Measurements from ENCODE around the gene TDRD3.

The TDRD3 gene

DNA sequence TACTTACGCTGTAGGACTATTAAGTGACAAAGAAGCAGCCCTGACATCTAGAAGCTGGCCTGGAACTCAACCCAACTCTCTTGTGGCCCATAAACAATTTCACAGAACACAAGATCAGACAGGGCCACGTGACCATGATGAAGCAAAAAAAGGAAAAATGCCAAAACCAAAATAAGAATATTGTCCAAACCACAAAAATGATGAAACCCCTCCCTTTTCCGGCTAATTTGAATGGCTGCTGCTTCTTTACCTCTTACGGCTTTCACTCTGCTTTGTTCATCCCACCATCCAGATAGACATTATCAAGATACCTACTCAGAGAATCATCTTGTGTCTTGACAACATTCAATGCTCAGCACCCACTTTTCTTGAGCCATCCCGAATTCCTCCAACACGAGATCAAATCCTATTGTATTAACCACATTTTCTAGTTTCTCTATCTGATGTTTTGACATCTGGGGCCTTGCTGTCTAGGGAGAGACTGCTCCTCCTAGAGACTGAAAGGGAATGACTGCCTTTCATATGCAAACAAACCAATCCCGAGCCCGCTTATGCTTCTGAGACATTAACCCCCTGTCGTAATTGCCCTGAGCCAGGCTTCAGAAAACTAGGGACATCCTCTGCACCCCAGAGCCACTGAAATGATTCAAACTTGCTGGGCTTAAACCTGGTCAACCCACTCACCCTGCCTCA is 186.3 kb downstream of the TDRD3 start:
- DNase-seq, result no peak

GRCh38 chr13:60583911-60584753 is 187.1 kb downstream of the TDRD3 start:
- DNase-seq, result no peak

DNA sequence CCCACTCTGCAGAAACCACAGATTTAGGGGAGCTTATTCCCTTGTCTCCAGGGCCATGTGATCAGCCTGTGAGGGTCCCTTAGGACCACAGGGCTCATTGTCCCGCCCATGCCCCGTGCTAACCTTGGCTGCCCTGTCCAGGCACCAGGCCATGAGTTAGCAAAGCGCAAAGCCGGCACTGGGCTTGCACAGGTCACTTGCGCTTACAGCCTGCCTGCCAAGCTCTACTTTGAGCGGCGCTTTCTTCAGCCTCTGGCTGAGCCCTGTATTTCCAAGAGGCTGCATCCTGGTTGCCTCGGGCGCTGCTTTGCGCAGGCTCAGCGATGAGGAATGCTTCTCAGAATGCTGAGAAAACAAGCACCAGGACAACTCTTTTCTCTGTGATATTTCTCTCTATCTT is 188.0 kb downstream of the TDRD3 start:
- no peak for DNase-seq

- no peak for DNase-seq
These were observed 194.1 kb downstream of the TDRD3 start for GRCh38 chr13:60590800-60591747.

DNA sequence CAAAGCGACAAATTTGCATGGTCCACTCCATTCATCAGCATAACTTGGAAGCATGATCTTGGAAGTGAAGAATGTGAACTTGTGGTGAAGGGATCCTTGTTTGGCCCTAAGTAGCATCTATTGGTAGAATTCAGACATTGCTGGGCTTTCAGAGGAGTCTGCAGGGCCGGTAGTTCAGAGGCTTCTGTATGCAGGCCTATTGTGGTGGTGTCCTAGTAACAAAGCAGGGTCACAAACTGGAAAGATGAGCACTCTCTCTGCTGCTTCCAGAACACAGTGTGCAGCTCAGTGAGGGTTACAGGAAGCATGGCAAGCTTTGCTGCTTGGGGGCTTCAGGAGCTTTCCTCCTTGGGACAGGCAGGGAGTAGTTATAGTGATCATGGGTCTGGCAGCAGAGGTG is 206.0 kb downstream of the TDRD3 start:
- DNase-seq, result no peak

- DNase-seq, result no peak
These were observed 207.0 kb downstream of the TDRD3 start for GRCh38 chr13:60604058-60604457.

GRCh38 chr13:60608954-60609353 is 211.9 kb downstream of the TDRD3 start:
- DNase-seq, result no peak

GRCh38 chr13:60611523-60611922 is 214.5 kb downstream of the TDRD3 start:
- DNase-seq, result no peak

GRCh38 chr13:60612593-60612992 is 215.6 kb downstream of the TDRD3 start:
- DNase-seq, result no peak

DNA sequence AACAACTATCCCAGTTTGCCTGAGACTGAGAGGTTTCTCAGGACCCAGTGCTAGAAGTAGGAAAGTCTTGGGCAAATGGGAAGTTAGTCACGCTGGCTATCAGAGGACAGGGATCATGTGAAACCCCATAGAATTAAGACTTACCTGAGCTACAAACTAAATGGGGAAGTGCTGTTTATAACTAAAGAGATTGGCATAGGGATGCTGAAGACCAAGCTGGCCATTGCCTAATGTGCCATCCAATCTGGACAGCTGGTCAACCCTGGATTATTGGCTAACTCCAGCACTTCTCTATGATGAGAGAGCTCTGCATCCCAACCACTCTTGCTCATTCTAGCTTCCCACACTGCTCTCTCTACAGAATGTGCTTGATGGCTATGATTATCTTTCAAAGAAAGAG is 216.1 kb downstream of the TDRD3 start:
- no peak for DNase-seq

DNA sequence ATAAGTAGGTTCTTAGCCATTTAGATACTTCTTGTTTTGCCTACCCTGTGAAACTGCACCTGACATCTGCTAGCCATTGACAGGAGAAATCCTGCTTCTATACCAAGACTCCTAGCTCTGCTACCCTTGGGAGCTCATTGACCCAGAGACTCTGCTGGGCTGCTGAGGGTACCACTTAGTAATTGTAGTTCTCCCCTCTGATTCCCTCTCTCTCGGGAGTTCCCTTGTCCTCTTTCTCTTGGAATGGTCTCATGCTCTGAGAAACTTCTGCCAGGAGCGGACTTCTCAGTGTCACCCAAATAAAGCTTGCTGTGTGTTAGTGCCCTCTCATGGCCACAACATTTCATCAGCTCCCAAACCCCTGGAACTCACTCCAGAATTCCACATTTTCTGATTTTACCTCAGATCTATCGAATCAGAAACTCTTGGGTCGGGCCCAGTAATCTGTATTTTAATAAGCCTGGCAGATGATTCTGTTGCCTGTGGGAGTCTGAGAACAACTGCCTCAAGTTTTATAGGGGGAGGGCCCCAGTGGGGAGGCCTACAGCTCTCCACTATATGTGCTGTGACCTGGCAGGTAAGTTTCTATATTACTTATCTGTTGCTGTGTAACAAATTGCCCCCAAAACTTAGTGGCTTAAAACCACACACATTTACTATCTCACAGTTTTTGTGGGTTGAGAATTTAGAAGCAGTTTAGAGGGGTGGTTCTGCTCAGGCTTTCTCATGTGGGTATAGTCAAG is 221.1 kb downstream of the TDRD3 start:
- DNase-seq, result no peak

GRCh38 chr13:60619461-60619860 is 222.4 kb downstream of the TDRD3 start:
- DNase-seq, result no peak

DNA sequence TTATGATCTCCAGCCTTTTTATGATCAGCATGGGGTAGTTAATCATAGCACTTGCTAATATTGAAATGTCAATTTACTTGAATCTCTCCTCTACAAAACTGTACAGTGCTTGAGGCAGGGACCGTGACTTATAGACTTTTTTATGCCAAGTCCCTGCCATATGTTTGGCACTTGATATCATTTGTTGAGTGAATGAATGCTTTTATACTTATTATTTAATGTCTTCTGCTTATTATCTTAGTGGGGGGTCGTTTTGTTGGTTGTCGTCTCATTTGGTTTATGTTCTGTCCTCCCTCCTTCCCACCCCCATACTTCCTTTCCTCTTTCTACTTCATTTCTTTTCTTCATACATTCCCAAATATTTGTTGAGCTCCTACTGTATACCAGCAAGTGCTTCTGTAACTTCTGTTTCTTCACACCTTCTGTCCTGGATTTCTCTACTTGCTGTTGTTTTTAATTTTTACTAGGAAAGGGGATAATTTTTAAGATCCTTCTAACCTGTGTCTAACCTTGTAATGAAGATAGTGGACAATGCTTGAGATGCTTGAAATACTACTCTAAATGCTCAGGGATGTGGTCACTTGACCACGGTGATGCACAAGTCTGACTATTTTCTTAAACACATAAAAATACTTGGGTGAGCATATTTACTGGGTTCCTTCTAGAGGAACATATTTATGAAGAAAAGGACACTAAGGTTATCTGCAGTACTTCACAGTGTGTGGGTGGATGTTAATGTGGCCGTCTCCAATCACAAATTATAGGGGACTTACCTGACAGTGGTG is 223.8 kb downstream of the TDRD3 start:
- DNase-seq, result no peak

- no peak for DNase-seq
These were observed 226.1 kb downstream of the TDRD3 start for GRCh38 chr13:60623151-60623550.
